PC-3 (cell line): ENCODE measurements around the gene BRIP1.

ENCODE experiments used
- EZH2 ChIP-seq: fragments of 300-600 bp; sonication (generic); IDR thresholded peaks from one replicate; pipeline ENCODE4 v1.6.1; 2017; ENCODE audit warnings: antibody characterized with exemption, mild to moderate bottlenecking, low read length; ENCODE audit not compliant: unreplicated experiment
- EZH2phosphoT487 ChIP-seq: fragments of 300-600 bp; sonication (generic); IDR thresholded peaks from 2 replicates; pipeline ENCODE4 v1.6.1; 2018; ENCODE audit warnings: mild to moderate bottlenecking, antibody characterized with exemption, low read length, borderline replicate concordance
- TF ChIP-seq, protein P1 (sequence below): fragments of 300-600 bp; sonication (generic); conservative IDR thresholded peaks from 2 replicates; pipeline ENCODE4 v1.5.1; 2017; ENCODE audit warnings: antibody characterized with exemption, low read depth, mild to moderate bottlenecking, low read length

DNA sequence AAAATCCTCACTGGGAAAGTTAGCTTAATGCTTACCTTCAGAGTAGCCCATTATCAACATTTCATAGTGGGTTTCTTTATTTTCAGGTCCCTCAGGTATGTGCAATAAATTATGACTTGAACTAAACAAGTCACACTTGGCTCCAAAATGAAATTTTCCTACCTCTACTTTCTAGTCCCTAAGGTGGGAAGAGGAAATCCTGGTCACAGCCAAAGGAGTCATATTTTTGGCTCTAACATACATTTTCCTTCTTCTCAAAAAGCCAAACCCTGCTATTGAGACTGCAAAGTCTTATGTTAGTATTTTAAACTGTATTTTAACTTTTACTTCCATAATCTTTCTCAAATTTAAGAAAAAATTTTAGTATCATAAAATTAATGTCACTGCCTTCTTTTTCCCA is 128.9 kb downstream of the BRIP1 start:
- TF ChIP-seq, protein P1, sequence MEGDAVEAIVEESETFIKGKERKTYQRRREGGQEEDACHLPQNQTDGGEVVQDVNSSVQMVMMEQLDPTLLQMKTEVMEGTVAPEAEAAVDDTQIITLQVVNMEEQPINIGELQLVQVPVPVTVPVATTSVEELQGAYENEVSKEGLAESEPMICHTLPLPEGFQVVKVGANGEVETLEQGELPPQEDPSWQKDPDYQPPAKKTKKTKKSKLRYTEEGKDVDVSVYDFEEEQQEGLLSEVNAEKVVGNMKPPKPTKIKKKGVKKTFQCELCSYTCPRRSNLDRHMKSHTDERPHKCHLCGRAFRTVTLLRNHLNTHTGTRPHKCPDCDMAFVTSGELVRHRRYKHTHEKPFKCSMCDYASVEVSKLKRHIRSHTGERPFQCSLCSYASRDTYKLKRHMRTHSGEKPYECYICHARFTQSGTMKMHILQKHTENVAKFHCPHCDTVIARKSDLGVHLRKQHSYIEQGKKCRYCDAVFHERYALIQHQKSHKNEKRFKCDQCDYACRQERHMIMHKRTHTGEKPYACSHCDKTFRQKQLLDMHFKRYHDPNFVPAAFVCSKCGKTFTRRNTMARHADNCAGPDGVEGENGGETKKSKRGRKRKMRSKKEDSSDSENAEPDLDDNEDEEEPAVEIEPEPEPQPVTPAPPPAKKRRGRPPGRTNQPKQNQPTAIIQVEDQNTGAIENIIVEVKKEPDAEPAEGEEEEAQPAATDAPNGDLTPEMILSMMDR, result no peak
- no peak for TF ChIP-seq EZH2
- TF ChIP-seq EZH2phosphoT487, result no peak
